IPS-18a (cell line): ENCODE results near the gene ZC3H7A.

Source experiments
- H3K27ac ChIP-seq: one replicate; pipeline ENCODE4 v1.5.1; 2013; ENCODE audit warnings: low read length
- H3K27me3 ChIP-seq: one replicate; pipeline ENCODE4 v1.6.1; 2013; ENCODE audit warnings: mild to moderate bottlenecking, low read length; ENCODE audit not compliant: control insufficient read depth, insufficient read depth
- H3K36me3 ChIP-seq: one replicate; pipeline ENCODE4 v1.6.1; 2013; ENCODE audit warnings: low read depth, low read length; ENCODE audit not compliant: control insufficient read depth
- H3K4me1 ChIP-seq: one replicate; pipeline ENCODE4 v1.6.1; 2013; ENCODE audit warnings: low read depth, low read length; ENCODE audit not compliant: control insufficient read depth
- H3K4me3 ChIP-seq: one replicate; pipeline ENCODE4 v1.5.1; 2013; ENCODE audit warnings: low read length
- H3K9ac ChIP-seq: one replicate; pipeline ENCODE4 v1.6.1; 2013; ENCODE audit warnings: mild to moderate bottlenecking, low read length, moderate library complexity
- H3K9me3 ChIP-seq: one replicate; pipeline ENCODE4 v1.6.1; 2013; ENCODE audit warnings: low read depth, low read length; ENCODE audit not compliant: control insufficient read depth

ZC3H7A gene

GRCh38 chr16:11742093-11742535 is 54.9 kb downstream of the ZC3H7A start:
- Histone ChIP-seq H3K4me3 (peak overlapping the region; percentile 81), H3K27me3 (no peaks in the 10 kb centered on the region), H3K27ac (no peak overlapping the region), H3K9me3 (no peaks in the 10 kb centered on the region), H3K36me3 (no peaks in the 10 kb centered on the region), H3K9ac (peak overlapping the region; percentile 60), H3K4me1 (no peaks in the 10 kb centered on the region)

- no peak overlapping the region for H3K27ac ChIP-seq
- H3K4me1 ChIP-seq: no peaks in the 10 kb centered on the region
- no peak overlapping the region for H3K4me3 ChIP-seq
- H3K9ac ChIP-seq: no peak overlapping the region
- H3K36me3 ChIP-seq: peaks cover 4% of the 10 kb centered on the region
- H3K9me3 ChIP-seq: no peaks in the 10 kb centered on the region
- H3K27me3 ChIP-seq: no peaks in the 10 kb centered on the region
Measured at GRCh38 chr16:11740567-11740966, 56.5 kb downstream of the ZC3H7A start.

GRCh38 chr16:11738742-11739544 is 58.1 kb downstream of the ZC3H7A start:
- Histone ChIP-seq H3K4me3 (no peak overlapping the region), H3K27ac (no peak overlapping the region)

GRCh38 chr16:11737713-11738112 is 59.3 kb downstream of the ZC3H7A start:
- H3K27ac ChIP-seq: no peak overlapping the region
- H3K27me3 ChIP-seq: no peaks in the 10 kb centered on the region
- H3K4me3 ChIP-seq: no peak overlapping the region
- no peaks in the 10 kb centered on the region for H3K9me3 ChIP-seq
- no peaks in the 10 kb centered on the region for H3K4me1 ChIP-seq
- H3K36me3 ChIP-seq: peaks cover 16% of the 10 kb centered on the region
- no peak overlapping the region for H3K9ac ChIP-seq

More at GRCh38 chr16:11738742-11739544, 58.1 kb downstream of the ZC3H7A start:
- H3K36me3 ChIP-seq: peaks cover 15% of the 10 kb centered on the region
- no peak overlapping the region for H3K9ac ChIP-seq
- H3K27me3 ChIP-seq: no peaks in the 10 kb centered on the region
- no peaks in the 10 kb centered on the region for H3K4me1 ChIP-seq
- no peaks in the 10 kb centered on the region for H3K9me3 ChIP-seq

GRCh38 chr16:11736903-11737302 is 60.2 kb downstream of the ZC3H7A start:
- no peak overlapping the region for H3K4me3 ChIP-seq

GRCh38 chr16:11735787-11736186 is 61.3 kb downstream of the ZC3H7A start:
- Histone ChIP-seq H3K9ac (no peak overlapping the region), H3K4me3 (no peak overlapping the region), H3K4me1 (no peaks in the 10 kb centered on the region), H3K27ac (no peak overlapping the region), H3K27me3 (no peaks in the 10 kb centered on the region), H3K9me3 (no peaks in the 10 kb centered on the region), H3K36me3 (peaks cover 25% of the 10 kb centered on the region)

More at GRCh38 chr16:11736903-11737302, 60.2 kb downstream of the ZC3H7A start:
- no peaks in the 10 kb centered on the region for H3K9me3 ChIP-seq
- H3K36me3 ChIP-seq: peaks cover 23% of the 10 kb centered on the region
- H3K9ac ChIP-seq: no peak overlapping the region
- H3K27me3 ChIP-seq: no peaks in the 10 kb centered on the region
- no peaks in the 10 kb centered on the region for H3K4me1 ChIP-seq
- H3K27ac ChIP-seq: no peak overlapping the region

- Histone ChIP-seq H3K36me3 (peaks cover 33% of the 10 kb centered on the region), H3K9me3 (no peaks in the 10 kb centered on the region), H3K27ac (no peak overlapping the region), H3K4me1 (no peaks in the 10 kb centered on the region), H3K4me3 (no peak overlapping the region), H3K27me3 (no peaks in the 10 kb centered on the region), H3K9ac (no peak overlapping the region)
Measured at GRCh38 chr16:11734653-11735043, 62.4 kb downstream of the ZC3H7A start.

GRCh38 chr16:11734025-11734652 is 62.9 kb downstream of the ZC3H7A start:
- no peaks in the 10 kb centered on the region for H3K4me1 ChIP-seq
- H3K9ac ChIP-seq: no peak overlapping the region
- no peaks in the 10 kb centered on the region for H3K9me3 ChIP-seq
- no peaks in the 10 kb centered on the region for H3K27me3 ChIP-seq
- H3K36me3 ChIP-seq: peaks cover 35% of the 10 kb centered on the region
- H3K4me3 ChIP-seq: no peak overlapping the region
- H3K27ac ChIP-seq: no peak overlapping the region

GRCh38 chr16:11731222-11731621 is 65.8 kb downstream of the ZC3H7A start:
- Histone ChIP-seq H3K4me1 (no peaks in the 10 kb centered on the region), H3K9ac (no peak overlapping the region), H3K27ac (no peak overlapping the region), H3K9me3 (no peaks in the 10 kb centered on the region), H3K4me3 (no peak overlapping the region), H3K36me3 (peaks cover 39% of the 10 kb centered on the region), H3K27me3 (no peaks in the 10 kb centered on the region)

- no peaks in the 10 kb centered on the region for H3K9me3 ChIP-seq
- H3K36me3 ChIP-seq: peaks cover 36% of the 10 kb centered on the region
- no peaks in the 10 kb centered on the region for H3K27me3 ChIP-seq
- no peak overlapping the region for H3K9ac ChIP-seq
- H3K27ac ChIP-seq: no peak overlapping the region
- no peak overlapping the region for H3K4me3 ChIP-seq
- H3K4me1 ChIP-seq: no peaks in the 10 kb centered on the region
Measured at GRCh38 chr16:11729787-11730186, 67.3 kb downstream of the ZC3H7A start.

- Histone ChIP-seq H3K4me3 (no peak overlapping the region), H3K27ac (no peak overlapping the region), H3K9me3 (no peaks in the 10 kb centered on the region), H3K4me1 (no peaks in the 10 kb centered on the region), H3K36me3 (peaks cover 33% of the 10 kb centered on the region), H3K9ac (no peak overlapping the region), H3K27me3 (no peaks in the 10 kb centered on the region)
Measured at GRCh38 chr16:11727796-11728543, 69.1 kb downstream of the ZC3H7A start.
